Chondrocyte (in vitro differentiated cells): ENCODE measurements around the gene HTR2A. TPM values are rescaled to one million over a fixed set of nuclear protein-coding genes. Genes with fewer than 3 reads are reported as not detected.

Experiments
- DNase-seq: peaks from one replicate; pipeline ENCODE4 v3.0.0; 2021; ENCODE audit warnings: mixed read lengths, low spot score
- H3K27ac Mint-ChIP-seq: one replicate; pipeline ENCODE4 v1.8.0; 2021; ENCODE audit warnings: mild to moderate bottlenecking, moderate library complexity, mixed read lengths; ENCODE audit not compliant: unreplicated experiment
- H3K27me3 Mint-ChIP-seq: 2 replicates; pipeline ENCODE4 v1.8.0; 2021; ENCODE audit warnings: low read depth, mixed read lengths
- H3K36me3 Mint-ChIP-seq: 2 replicates; pipeline ENCODE4 v1.8.0; 2021; ENCODE audit warnings: low read depth, mixed read lengths
- H3K4me1 Mint-ChIP-seq: 2 replicates; pipeline ENCODE4 v1.8.0; 2021; ENCODE audit warnings: low read depth, mild to moderate bottlenecking, mixed read lengths
- H3K4me3 Mint-ChIP-seq: one replicate; pipeline ENCODE4 v1.8.0; 2021; ENCODE audit warnings: mild to moderate bottlenecking, moderate library complexity, mixed read lengths; ENCODE audit not compliant: unreplicated experiment
- H3K9me3 Mint-ChIP-seq: 2 replicates; pipeline ENCODE4 v1.8.0; 2021; ENCODE audit warnings: low read depth, mixed read lengths
- CTCF ChIP-seq: fragments of 200-600 bp; sonication (generic); IDR thresholded peaks from 2 replicates; pipeline ENCODE4 v1.5.0; 2021; ENCODE audit warnings: antibody characterized with exemption, mild to moderate bottlenecking, moderate library complexity
- total RNA-seq: library from RNA; stranded (reverse); gene quantifications from 3 replicates; pipeline ENCODE4 v1.2.1, GENCODE V29; 2021

The HTR2A gene
- total RNA-seq, 1 donor from 2014 or later = 0.37 TPM

GRCh38 chr13:46881621-46882020 is 15.2 kb downstream of the HTR2A start:
- no peak for DNase-seq
- Mint-ChIP-seq H3K36me3 (no peaks in the 10 kb centered on the region), H3K9me3 (no peaks in the 10 kb centered on the region), H3K27ac (no peak overlapping the region), H3K4me1 (no peaks in the 10 kb centered on the region), H3K27me3 (peaks cover 36% of the 10 kb centered on the region), H3K4me3 (no peak overlapping the region)
- TF ChIP-seq CTCF = no peak

GRCh38 chr13:46874006-46874405 is 22.8 kb downstream of the HTR2A start:
- H3K36me3 Mint-ChIP-seq = no peaks in the 10 kb centered on the region
- no peak overlapping the region for H3K4me3 Mint-ChIP-seq
- TF ChIP-seq CTCF = no peak
- no peaks in the 10 kb centered on the region for H3K4me1 Mint-ChIP-seq
- H3K9me3 Mint-ChIP-seq = no peaks in the 10 kb centered on the region
- peaks cover 51% of the 10 kb centered on the region for H3K27me3 Mint-ChIP-seq
- DNase-seq = no peak
- H3K27ac Mint-ChIP-seq = no peak overlapping the region

GRCh38 chr13:46871557-46871956 is 25.3 kb downstream of the HTR2A start:
- H3K27me3 Mint-ChIP-seq = peaks cover 40% of the 10 kb centered on the region
- no peaks in the 10 kb centered on the region for H3K9me3 Mint-ChIP-seq
- no peak overlapping the region for H3K4me3 Mint-ChIP-seq
- no peak for DNase-seq
- H3K36me3 Mint-ChIP-seq = no peaks in the 10 kb centered on the region
- H3K27ac Mint-ChIP-seq = no peak overlapping the region
- no peaks in the 10 kb centered on the region for H3K4me1 Mint-ChIP-seq
- TF ChIP-seq CTCF = no peak

GRCh38 chr13:46868091-46868490 is 28.8 kb downstream of the HTR2A start:
- TF ChIP-seq CTCF = no peak
- no peaks in the 10 kb centered on the region for H3K9me3 Mint-ChIP-seq
- H3K4me3 Mint-ChIP-seq = no peak overlapping the region
- H3K27ac Mint-ChIP-seq = no peak overlapping the region
- H3K36me3 Mint-ChIP-seq = no peaks in the 10 kb centered on the region
- H3K27me3 Mint-ChIP-seq = peaks cover 25% of the 10 kb centered on the region
- H3K4me1 Mint-ChIP-seq = no peaks in the 10 kb centered on the region
- DNase-seq = no peak

- no peak overlapping the region for H3K27ac Mint-ChIP-seq
- no peak for TF ChIP-seq CTCF
- H3K36me3 Mint-ChIP-seq = no peaks in the 10 kb centered on the region
Measured at GRCh38 chr13:46866150-46866549, 30.7 kb downstream of the HTR2A start.

More at GRCh38 chr13:46866150-46866549, 30.7 kb downstream of the HTR2A start:
- H3K9me3 Mint-ChIP-seq = no peaks in the 10 kb centered on the region
- peaks cover 14% of the 10 kb centered on the region for H3K27me3 Mint-ChIP-seq
- H3K4me3 Mint-ChIP-seq = no peak overlapping the region
- DNase-seq = no peak
- no peaks in the 10 kb centered on the region for H3K4me1 Mint-ChIP-seq
